Thyroid gland (tissue), 4 donors: ENCODE data around the gene COL28A1. TPM values are rescaled to one million over a fixed set of nuclear protein-coding genes. Genes with fewer than 3 reads are reported as not detected.

ENCODE experiments used
- DNase-seq, 2 donors: peaks; one replicate each; pipeline ENCODE4 v3.0.0-alpha.2; 2019
- H3K27ac ChIP-seq, 3 donors: fragments of 200-600 bp; sonication (generic); 1 replicate in 2 of 3; 2 replicates in 1 of 3; pipeline ENCODE4 v1.5.1; 2016 to 2019; ENCODE audit warnings: mild to moderate bottlenecking in 1 of 3, moderate library complexity in 1 of 3
- H3K27me3 ChIP-seq: fragments of 200-600 bp; sonication (generic); one replicate; pipeline ENCODE4 v1.5.1; 2019
- H3K36me3 ChIP-seq, 2 donors: fragments of 200-600 bp; sonication (generic); one replicate each; pipeline ENCODE4 v1.5.1; 2016 to 2019
- H3K4me1 ChIP-seq, 2 donors: fragments of 200-600 bp; sonication (generic); one replicate each; pipeline ENCODE4 v1.5.1; 2017 to 2019
- H3K4me3 ChIP-seq, 3 donors: fragments of 200-600 bp; sonication (generic); replicated peaks in 1 of 3; 1 replicate in 2 of 3; 2 replicates in 1 of 3; pipeline ENCODE4 v1.5.1; 2016; ENCODE audit warnings: mild to moderate bottlenecking in 1 of 3
- H3K9me3 ChIP-seq: fragments of 200-600 bp; sonication (generic); one replicate; pipeline ENCODE4 v1.5.1; 2017
- POLR2A ChIP-seq, 2 donors: fragments of 450-650 bp; IDR thresholded peaks; one replicate each; pipeline ENCODE4 v1.6.1; 2017; ENCODE audit warnings: antibody characterized with exemption in 2 of 2, mild to moderate bottlenecking in 2 of 2, moderate library complexity in 1 of 2
- WGBS, 2 donors: methylation state at CpG; one replicate each; pipeline ENCODE4 v1.1.5; 2017; 5-methylcytosine and 5-hydroxymethylcytosine counted together
- intact Hi-C: fragments of 100-400 bp; cut with DNase I; formaldehyde crosslinking; loops from one replicate; pipeline ENCODE4 v1.15.1; 2023
- total RNA-seq, 4 donors: library from RNA; depleted of rRNA; stranded (reverse); fragments of >200 nt; gene quantifications; one replicate each; pipeline ENCODE4 v1.2.3, GENCODE V29; 2016
- TF ChIP-seq, protein P1 (sequence below), 6 experiments: fragments of 200-600 bp in 3 of 6; fragments of 450-650 bp in 3 of 6; sonication (generic) in 3 of 6; IDR thresholded peaks; one replicate each; pipeline ENCODE4 v1.5.1; 2016 to 2019; ENCODE audit warnings: antibody characterized with exemption in 6 of 6, mild to moderate bottlenecking in 2 of 6, inconsistent platforms in 1 of 6, moderate library complexity in 1 of 6

COL28A1 gene
- total RNA-seq, 4 donors from 2014 or later = 0.54 to 1.9 (median 0.97) TPM

- 84 to 92% methylated on average over 3 of the region's 3 CpGs for WGBS, 2 donors
- Histone ChIP-seq H3K27me3 (no peaks in the 10 kb centered on the region), H3K9me3 (no peaks in the 10 kb centered on the region), H3K36me3 (no peaks in the 10 kb centered on the region), H3K4me3 (no peak overlapping the region), H3K27ac (no peak overlapping the region), H3K4me1 (no peaks in the 10 kb centered on the region)
- TF ChIP-seq, protein P1, sequence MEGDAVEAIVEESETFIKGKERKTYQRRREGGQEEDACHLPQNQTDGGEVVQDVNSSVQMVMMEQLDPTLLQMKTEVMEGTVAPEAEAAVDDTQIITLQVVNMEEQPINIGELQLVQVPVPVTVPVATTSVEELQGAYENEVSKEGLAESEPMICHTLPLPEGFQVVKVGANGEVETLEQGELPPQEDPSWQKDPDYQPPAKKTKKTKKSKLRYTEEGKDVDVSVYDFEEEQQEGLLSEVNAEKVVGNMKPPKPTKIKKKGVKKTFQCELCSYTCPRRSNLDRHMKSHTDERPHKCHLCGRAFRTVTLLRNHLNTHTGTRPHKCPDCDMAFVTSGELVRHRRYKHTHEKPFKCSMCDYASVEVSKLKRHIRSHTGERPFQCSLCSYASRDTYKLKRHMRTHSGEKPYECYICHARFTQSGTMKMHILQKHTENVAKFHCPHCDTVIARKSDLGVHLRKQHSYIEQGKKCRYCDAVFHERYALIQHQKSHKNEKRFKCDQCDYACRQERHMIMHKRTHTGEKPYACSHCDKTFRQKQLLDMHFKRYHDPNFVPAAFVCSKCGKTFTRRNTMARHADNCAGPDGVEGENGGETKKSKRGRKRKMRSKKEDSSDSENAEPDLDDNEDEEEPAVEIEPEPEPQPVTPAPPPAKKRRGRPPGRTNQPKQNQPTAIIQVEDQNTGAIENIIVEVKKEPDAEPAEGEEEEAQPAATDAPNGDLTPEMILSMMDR (IDR thresholded peaks at IDR 0.05) = no peak
- TF ChIP-seq POLR2A (IDR thresholded peaks at IDR 0.05) = no peak
- intact Hi-C loops = no loop called here
- no peak for DNase-seq
Measured at GRCh38 chr7:7491044-7491443, 44.6 kb downstream of the COL28A1 start.

DNA sequence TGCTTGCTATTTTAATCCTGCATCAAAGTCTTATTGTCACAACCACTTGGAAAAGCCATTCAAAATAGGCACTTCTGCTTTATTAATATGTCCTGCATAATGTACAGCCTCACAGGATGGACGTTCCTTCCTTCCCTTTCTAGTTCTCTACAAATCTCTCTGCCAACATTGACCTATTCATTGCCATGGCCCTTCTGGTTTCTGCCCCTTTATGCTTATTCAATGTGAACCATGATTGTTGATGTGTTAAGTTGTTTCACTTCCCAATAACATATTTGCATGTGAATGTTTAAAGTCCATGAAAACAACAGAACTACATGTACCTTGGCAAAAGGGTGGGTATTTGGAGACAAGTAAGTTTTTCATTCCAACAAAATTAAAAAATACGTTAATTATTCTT lies 45.7 kb downstream of the COL28A1 start:
- Histone ChIP-seq H3K4me1 (no peaks in the 10 kb centered on the region), H3K9me3 (no peaks in the 10 kb centered on the region), H3K4me3 (no peak overlapping the region), H3K27ac (no peak overlapping the region), H3K36me3 (no peaks in the 10 kb centered on the region), H3K27me3 (no peaks in the 10 kb centered on the region)
- intact Hi-C loops = no loop called here
- no peak for DNase-seq
- TF ChIP-seq, protein P1 (IDR thresholded peaks at IDR 0.05) = no peak
- WGBS, 2 donors = 72 to 77% methylated on average over 2 of the region's 2 CpGs

DNA sequence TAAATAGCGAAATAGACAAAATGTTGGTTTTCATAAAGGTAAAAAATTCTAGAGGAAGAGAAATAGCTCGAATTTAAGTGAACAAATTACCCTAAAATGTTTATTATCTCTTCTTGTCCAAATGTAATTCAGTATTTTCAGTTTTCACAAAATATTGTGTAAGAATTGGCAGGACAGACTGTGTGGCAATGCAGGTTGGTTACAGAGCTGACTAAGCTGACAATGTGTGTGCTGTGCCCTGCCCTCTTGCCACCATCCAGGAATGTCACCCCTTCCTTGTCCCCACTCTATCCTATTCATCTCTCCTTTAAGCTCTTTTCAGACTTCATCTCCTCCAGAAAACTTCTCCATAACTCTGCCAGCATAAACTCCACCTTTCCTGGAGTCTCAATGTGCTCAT lies 46.1 kb downstream of the COL28A1 start:
- no peak for TF ChIP-seq POLR2A (IDR thresholded peaks at IDR 0.05)
- TF ChIP-seq, protein P1 (IDR thresholded peaks at IDR 0.05) = no peak
- intact Hi-C loops = no loop called here
- no peak for DNase-seq
- Histone ChIP-seq H3K27ac (no peak overlapping the region), H3K4me1 (no peaks in the 10 kb centered on the region), H3K9me3 (no peaks in the 10 kb centered on the region), H3K27me3 (no peaks in the 10 kb centered on the region), H3K36me3 (no peaks in the 10 kb centered on the region), H3K4me3 (no peak overlapping the region)
- WGBS, 2 donors = 83 to 88% methylated on average over 2 of the region's 2 CpGs

- Histone ChIP-seq H3K27ac (no peak overlapping the region), H3K36me3 (no peaks in the 10 kb centered on the region), H3K4me3 (no peak overlapping the region), H3K4me1 (no peaks in the 10 kb centered on the region), H3K27me3 (no peaks in the 10 kb centered on the region), H3K9me3 (no peaks in the 10 kb centered on the region)
- no peak for DNase-seq
- 89 to 92% methylated on average over 3 of the region's 3 CpGs for WGBS, 2 donors
- no peak for TF ChIP-seq POLR2A (IDR thresholded peaks at IDR 0.05)
- TF ChIP-seq, protein P1 (IDR thresholded peaks at IDR 0.05) = no peak
- intact Hi-C loops = no loop called here
Measured at GRCh38 chr7:7486362-7486761, 49.3 kb downstream of the COL28A1 start.

DNA sequence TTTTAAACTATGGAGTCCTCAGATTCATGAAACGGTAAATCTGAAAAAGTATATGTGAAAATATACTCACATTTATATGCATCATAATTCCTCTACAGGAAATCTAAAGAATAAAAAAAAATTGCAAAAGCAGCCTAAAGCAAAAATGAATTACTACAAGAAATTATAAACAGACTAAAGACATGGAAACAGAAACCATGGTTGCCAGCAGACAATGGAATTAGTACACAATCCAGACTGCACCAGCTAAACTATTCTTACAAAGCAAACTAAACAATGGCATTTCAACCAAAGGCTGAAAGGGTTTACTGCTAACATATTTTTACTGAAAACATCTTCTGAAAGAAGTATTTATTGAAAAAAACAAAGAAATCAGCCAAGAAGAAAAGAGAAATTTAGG lies 51.6 kb downstream of the COL28A1 start:
- no peak overlapping the region for H3K27ac ChIP-seq
- H3K27me3 ChIP-seq = no peaks in the 10 kb centered on the region
- no peak for TF ChIP-seq POLR2A (IDR thresholded peaks at IDR 0.05)
- TF ChIP-seq, protein P1 (IDR thresholded peaks at IDR 0.05) = no peak
- no peaks in the 10 kb centered on the region for H3K4me1 ChIP-seq
- no peaks in the 10 kb centered on the region for H3K9me3 ChIP-seq
- H3K36me3 ChIP-seq = no peaks in the 10 kb centered on the region
- intact Hi-C loops = no loop called here
- no peak for DNase-seq
- WGBS, 2 donors = 94 to 97% methylated on average over 1 of the region's 1 CpG
- H3K4me3 ChIP-seq = no peak overlapping the region
